T-helper 22 cell (primary cell): ENCODE results near the gene TRAPPC4.
"Not testable (repeated sequence)": the region's sequence is repeated elsewhere in the genome, so short reads cannot be mapped to it uniquely, and the experiment has no call there.

ENCODE experiments used
- DNase-seq: peaks from one replicate; pipeline ENCODE4 v3.0.0-alpha.2; 2020; ENCODE audit warnings: low read depth

TRAPPC4 gene

GRCh38 chr11:119014209-119014924 lies 4.2 kb upstream of the TRAPPC4 start:
- DNase-seq, result no peak

- DNase-seq, result no peak
Observed at GRCh38 chr11:119015054-119015611, 3.4 kb upstream of the TRAPPC4 start.

GRCh38 chr11:119016216-119017009 lies 2.2 kb upstream of the TRAPPC4 start:
- DNase-seq, result no peak

- not testable (repeated sequence) for DNase-seq
Observed at GRCh38 chr11:119017377-119017776, 1.2 kb upstream of the TRAPPC4 start.

- no peak for DNase-seq
Observed at GRCh38 chr11:119019996-119020395, 1.4 kb downstream of the TRAPPC4 start.

GRCh38 chr11:119021631-119022030 lies 3.1 kb downstream of the TRAPPC4 start:
- DNase-seq, result no peak

- DNase-seq, result no peak
Observed at GRCh38 chr11:119023741-119024140, 5.2 kb downstream of the TRAPPC4 start.

- DNase-seq, result no peak
Observed at GRCh38 chr11:119024430-119025098, 6.0 kb downstream of the TRAPPC4 start.

GRCh38 chr11:119025099-119025473 lies 6.5 kb downstream of the TRAPPC4 start:
- no peak for DNase-seq

- no peak for DNase-seq
Observed at GRCh38 chr11:119025541-119025940, 7.0 kb downstream of the TRAPPC4 start.

GRCh38 chr11:119025978-119026766 lies 7.6 kb downstream of the TRAPPC4 start:
- no peak for DNase-seq

GRCh38 chr11:119026970-119027369 lies 8.4 kb downstream of the TRAPPC4 start:
- DNase-seq, result no peak

GRCh38 chr11:119027561-119028345 lies 9.2 kb downstream of the TRAPPC4 start:
- no peak for DNase-seq

GRCh38 chr11:119028346-119029068 lies 9.9 kb downstream of the TRAPPC4 start:
- no peak for DNase-seq

GRCh38 chr11:119029069-119029339 lies 10.4 kb downstream of the TRAPPC4 start:
- no peak for DNase-seq

GRCh38 chr11:119029340-119030028 lies 10.9 kb downstream of the TRAPPC4 start:
- DNase-seq, result no peak

GRCh38 chr11:119030029-119030328 lies 11.4 kb downstream of the TRAPPC4 start:
- no peak for DNase-seq

GRCh38 chr11:119030329-119031047 lies 11.9 kb downstream of the TRAPPC4 start, which contains the start of gene SLC37A4:
TSS of gene SLC37A4 (minus strand) at chr11:119030877.
- peak; percentile 98 for DNase-seq

GRCh38 chr11:119031912-119032280 lies 13.3 kb downstream of the TRAPPC4 start:
- DNase-seq, result no peak
